ENCODE measurements around the gene KDM4F. TPM values are rescaled to one million over a fixed set of nuclear protein-coding genes. Genes with fewer than 3 reads are reported as not detected.

The KDM4F gene
- polyA plus RNA-seq, 1 donor: not detected

DNA sequence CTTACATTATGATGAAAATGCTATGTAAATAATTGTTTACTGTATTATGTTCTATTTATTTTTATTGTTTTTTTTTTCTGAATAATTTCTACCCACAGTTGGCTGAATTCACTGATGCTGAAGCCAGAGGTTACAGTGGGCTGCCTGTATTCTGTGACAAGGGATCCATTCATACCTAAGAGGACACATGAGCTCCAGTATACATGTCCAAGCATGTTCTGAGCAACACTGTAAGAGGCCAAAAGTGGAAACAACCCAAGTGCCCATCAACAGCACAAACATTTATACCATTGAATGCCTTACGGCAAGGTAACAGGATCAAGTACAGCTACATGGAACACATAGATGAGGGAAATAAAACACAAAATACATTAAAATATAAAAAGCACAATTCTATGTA lies 16.1 kb downstream of the KDM4F start:
- DNase-seq: no peak

DNA sequence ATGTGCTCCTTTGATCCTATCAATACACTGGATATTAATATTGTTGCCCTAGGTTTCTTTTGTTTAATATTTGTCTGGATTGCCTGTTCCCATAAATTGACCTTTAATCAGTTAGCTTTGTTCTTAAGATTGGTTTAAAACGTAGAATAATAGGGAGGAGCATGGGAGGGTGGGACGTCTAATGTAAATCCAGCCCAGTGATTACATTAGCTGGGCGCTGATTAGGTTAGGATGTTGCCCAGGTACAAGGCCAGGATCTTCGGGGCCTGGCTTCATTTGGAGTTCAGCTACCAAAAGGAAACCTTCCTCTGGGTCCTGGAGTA lies 17.5 kb downstream of the KDM4F start, which contains the start of gene SRSF8:
Gene SRSF8 (plus strand): TSS at position 204 of the 323 bp plus-strand sequence. CDS start 308 bp downstream, outside the sequence.
- DNase-seq: no peak

DNA sequence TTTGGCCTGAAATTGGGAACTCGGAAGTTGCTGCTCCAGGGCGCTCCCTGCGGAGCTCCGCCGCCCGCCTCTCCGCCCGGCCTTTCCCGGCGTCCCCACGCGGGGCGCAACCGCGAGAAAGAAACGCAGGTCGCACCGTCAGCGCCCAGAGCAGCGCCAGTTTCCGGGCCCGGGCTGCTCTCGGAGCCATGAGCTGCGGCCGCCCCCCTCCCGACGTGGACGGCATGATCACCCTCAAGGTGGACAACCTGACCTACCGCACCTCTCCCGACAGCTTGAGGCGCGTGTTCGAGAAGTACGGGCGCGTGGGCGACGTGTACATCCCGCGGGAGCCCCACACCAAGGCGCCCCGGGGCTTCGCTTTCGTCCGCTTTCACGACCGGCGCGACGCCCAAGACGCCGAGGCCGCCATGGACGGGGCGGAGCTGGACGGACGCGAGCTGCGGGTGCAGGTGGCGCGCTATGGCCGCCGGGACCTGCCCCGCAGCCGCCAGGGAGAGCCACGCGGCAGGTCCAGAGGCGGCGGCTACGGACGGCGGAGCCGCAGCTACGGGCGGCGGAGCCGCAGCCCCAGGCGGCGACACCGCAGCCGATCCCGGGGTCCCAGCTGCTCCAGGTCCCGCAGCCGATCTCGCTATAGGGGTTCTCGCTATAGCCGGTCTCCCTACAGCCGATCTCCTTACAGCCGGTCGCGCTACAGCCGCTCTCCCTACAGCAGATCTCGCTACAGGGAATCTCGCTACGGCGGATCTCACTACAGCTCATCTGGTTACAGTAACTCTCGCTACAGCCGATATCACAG lies 18.0 kb downstream of the KDM4F start:
- peak; percentile 73 for DNase-seq

DNA sequence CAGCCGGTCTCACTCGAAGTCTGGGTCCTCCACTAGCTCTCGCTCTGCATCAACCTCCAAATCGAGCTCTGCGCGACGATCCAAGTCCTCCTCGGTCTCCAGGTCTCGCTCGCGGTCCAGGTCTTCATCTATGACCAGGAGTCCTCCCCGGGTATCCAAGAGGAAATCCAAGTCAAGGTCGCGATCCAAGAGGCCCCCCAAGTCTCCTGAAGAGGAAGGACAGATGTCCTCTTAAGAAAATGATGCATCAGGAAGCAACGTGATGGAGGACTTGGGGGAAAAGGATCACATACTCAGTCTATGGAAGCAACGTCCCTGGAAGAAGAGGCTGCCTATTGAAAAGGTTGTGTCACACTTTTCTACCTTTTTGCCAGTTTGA lies 18.6 kb downstream of the KDM4F start:
- no peak for DNase-seq

DNA sequence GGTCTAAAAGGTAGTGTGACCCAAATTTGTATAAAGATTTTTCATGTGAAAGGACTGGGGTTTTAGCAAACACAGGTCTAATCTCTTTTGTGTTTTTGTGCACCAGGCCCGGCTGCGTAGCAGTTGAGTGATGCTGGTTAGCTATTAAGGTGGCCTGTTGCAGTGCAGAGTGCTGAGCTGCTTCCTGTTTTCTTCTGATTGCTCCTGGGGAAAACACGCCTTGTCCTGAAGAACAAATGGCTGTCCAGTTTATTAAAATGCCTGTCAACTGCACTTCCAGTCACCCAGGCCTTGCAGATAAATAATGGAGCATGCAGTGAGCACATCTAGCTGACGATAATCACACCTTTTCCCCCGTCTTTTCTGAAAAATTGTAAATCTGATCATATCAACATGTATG lies 19.3 kb downstream of the KDM4F start:
- DNase-seq: peak; percentile 88

DNA sequence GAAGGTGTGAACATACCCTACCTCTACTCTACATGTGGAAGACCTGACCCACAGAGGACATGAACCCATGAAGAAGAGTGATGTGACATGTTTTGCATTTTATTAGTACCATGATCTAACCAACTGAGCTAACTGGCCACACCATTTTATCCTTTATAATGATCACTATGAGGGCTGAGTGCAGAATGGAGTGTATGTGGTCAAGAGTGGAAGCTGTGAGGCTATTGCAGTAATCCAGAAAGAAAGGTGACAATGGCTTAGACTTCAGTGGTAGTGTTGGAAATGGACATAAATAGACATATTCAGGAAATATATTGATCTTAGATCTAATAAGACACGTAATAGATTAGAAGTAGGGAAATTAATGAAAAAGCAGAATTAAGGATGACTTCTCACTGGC lies 21.2 kb downstream of the KDM4F start:
- DNase-seq: no peak

DNA sequence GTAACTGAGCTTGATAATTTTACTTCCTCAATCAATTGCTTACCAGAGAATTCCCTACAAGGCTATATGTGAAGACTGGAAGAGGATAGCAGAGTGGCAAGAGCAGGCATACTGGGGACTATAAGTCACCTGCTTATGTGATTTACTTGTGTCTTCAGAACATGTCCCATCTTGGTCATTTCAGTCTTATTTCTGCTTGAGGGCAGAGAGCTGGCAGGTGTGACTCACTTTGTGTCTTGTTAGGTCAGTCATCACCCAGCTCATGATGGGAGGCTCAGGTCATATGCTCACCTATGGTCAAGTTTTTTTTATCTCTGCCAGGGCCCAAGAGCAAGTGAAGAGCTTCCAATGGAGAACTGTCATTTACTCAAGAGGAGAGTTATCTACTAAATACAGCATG lies 23.7 kb downstream of the KDM4F start:
- no peak for DNase-seq

DNA sequence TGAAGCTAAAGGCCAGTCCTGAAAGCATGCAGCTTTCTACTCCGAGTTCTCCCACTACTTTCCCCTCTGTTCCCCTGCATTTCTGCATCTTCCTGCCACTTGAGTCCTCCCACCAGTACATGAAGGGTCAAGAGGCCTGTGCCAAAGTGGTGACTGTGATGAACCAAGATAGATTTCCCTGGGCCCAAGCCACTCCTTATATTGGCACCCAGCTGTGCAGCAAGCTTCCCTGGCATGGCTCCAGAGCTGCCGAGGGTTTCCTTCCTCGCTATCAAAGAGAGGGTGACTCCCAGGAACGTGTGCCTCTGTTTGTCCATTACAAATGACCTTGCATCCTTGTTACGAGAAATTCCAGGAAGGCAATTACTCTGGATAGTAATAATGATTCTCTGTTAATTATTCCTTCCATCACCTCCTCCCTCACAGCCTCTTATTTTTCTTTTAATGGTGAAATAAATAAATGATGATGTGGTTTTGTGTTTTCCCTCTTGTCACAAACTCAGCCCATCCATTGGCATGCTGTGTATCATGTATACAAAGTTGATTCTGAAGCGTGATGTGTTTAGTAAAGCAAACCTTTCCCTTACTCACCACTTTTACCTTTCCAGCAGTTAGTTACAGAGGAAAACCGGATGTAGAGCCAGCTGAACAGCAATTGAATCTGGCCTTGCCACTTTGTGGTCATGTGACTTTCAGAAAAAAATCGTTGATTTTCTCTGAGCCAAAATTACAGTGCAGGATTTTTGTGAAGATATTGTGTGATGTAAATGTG lies 25.8 kb downstream of the KDM4F start:
- DNase-seq: no peak

DNA sequence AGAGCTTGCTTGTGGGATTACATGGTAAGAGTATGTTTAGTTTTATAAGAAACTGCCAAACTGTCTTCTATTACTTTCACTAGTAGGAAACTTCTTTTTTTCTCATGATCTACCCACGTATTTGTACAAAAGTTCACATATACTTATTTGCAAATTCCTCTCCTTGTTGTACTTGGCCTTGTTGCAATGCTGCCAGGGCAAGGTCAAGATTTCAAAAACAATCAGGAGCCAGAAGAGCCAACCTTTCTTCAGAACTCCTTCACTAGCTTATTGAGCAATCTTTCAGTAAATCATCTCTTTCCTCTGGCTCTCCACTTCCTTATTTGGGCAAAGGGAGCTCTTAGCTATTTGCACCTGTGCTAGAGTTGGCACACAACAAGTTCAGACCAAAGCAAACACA lies 27.2 kb downstream of the KDM4F start:
- no peak for DNase-seq

DNA sequence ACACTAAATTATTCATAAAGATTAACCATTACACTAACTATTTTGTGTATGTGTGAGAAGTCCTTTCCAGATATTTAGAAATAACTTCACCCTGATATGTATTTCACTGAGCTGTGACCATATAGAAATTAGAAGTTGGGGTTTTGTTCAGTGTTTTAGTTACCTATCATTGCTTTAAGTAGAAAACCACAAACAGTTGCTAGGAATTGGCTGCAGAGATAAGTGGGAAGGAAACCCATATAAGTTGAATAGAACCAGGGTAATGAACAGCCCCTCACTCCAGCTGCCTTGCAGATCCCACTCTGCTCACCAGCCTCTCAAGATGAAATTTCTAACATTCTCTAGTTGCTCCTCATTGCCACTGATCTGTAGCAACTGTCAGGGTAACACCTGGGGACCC lies 27.8 kb downstream of the KDM4F start:
- no peak for DNase-seq

DNA sequence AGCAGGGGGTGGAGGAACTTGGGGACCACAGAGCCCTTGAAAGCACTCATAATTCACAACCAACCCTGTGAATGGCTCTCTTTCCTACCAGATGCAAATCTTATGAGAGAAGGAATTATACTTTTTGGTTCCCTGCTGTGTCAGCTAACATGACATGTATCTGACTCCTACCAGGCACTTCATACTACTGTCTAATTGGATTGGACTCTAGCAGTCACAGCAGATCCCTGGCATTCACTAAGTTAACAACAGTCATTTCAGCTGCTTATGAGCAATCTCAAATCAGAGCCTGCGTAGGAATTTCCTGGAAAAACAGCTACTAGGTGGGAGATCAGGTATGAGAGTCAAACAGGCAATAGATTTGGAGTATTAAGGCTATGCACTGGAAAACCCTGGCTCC lies 29.3 kb downstream of the KDM4F start:
- no peak for DNase-seq

DNA sequence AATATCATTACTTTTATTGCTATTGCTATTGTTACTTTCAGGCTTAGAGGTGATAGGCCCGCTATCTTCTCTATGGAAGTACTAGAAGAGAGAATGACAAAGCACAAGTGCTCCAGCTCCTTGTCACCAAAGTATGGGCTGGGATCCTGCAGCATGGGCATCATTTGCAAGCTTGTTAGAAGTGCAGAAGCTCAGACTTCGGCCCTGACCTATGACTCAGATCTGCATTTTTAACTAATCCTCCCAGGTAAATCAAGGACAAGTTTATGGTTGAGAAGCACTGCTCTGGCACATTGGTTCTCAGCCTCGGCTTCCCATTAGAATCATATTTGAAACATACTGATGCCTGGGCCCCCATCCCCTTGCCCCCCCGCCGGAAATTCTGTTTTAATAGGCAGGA lies 31.8 kb downstream of the KDM4F start:
- DNase-seq: no peak

DNA sequence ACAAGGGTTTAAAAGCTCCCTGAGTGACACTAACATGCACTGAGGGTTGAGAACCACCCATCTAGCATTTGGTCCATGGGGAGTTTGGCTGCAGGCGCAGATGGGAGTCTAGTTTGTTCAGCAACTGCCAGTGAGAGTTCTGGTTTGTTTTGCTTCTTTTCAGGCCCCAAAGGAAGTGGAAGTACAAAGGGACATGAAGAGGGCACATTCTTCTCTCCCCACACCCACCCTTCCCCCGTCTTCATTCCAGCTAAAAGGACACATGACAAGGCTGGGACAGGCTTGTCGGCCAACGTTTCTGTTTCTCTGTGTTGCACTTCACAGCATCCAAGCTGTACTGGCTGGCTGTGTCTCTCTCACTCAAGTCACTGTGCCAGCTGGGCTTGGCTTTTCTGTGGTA lies 32.2 kb downstream of the KDM4F start:
- no peak for DNase-seq

DNA sequence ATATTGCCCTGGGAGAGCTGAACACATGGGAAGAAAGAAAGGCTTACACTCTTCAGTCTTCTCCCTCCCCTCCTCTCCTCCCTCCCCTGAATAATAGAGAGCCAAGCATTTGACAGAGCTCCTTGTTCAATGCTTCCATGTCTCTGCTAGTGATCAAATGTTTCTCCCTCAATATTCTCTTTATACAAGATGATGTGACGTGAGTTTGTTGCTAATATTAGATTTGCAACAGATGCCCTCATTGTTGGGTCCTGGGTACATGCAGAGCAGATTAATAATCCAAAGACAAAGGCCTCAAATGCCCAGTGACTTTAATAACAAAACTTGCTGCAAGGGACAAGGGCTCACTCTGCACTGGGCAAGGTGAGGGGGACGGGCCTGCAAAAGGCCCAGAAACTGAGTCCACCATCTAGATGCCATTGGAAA lies 33.4 kb downstream of the KDM4F start:
- DNase-seq: no peak

DNA sequence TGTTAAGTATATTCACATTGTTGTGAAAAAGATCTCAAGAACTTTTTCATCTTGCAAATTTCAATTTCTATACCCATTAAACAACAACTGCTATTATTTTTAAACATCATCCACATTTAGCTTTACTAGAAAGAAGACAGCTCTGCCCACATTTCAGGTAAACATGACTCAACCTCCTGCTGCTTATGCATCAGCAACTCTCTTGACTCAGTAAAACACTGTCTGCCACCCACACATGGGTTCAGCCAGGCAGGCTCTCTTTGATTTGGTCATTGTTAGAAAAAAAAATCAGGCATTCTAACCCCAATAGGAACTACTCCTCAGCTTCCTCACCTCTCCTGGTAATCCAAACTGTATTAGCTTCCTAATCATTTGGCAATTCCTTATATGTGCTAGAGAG lies 35.3 kb downstream of the KDM4F start:
- no peak for DNase-seq

DNA sequence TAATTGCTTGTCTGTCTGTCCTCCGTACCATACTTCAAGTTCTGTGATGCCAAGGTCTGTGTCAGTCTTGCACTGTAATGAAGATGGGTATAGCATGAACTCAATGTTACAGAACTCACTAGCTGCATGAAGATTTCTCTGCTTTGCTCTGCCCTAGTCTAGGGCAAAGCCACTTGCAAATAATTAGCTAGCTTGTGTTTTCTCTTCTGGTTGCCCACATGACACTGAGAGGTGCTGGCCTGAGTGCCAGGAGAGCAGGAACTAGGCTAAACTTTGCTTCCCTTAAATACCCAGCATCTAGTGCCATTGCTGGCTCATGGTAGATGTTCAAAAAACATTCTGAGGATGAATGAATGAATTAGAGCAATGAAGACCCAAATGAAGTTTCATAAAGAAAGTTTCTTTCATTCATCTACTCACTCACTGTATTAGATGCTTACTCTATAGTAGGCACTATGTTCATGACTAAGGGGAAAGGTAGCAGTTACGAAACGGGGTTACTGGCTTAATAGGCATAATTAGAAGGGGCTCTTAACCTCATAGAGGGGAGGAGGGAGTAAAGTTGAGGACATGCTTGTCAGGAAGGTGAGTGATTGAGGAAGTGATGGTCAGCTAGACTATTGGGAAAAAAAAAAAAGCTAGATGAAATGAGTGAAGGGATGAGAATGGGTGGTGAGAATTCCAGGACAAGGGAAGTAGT lies 36.0 kb downstream of the KDM4F start:
- no peak for DNase-seq

DNA sequence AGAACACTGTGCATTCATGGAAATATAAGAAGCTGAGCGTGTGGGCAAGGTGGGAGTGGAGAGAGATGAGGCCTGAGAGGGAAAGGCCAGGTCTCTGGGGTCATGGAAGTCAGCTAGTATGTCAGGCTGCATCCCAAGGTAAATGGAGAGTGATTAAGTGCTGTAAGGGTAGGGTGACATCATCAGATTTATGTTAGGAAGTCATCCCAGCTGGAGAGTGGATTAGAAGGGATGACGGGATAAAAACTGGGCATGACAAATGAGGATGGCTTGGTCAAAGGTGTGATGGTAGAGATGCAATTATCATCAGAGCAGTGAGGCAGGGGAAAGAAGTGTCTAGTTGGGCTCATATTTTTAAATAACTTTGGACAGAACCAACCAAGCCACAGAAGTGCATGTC lies 36.9 kb downstream of the KDM4F start:
- DNase-seq: no peak

DNA sequence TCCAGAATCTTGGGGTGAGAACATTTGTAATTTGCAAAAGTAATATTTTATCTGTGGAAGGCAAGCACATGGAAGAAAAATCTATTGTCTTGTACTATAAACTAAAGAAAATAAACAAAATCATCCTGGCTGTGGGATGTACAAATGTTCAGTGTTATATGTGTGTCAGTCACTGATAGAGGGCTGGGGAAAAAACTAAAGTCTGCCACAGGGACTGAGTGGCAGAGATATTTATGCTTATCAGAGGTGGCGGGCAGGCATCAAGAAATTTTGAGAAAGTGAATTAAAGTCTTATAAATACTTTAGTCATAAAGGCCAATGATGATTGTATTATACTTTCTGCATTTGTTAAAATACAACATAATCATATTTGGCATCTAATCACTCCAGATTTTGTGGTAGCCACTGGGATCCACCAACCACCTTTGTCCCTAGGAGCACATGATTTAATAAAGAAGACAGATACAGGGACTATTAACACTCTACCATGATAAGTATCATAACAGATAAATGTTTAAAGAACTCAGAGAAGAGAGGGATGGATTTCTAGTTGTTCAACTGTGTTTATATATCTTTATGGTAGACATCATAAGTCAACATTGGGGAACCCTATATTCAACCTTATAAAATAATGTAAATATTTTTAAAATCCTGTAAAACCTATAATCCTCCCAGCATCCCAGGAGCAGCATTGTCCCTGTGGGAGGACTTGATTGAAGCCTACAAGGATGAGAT lies 37.8 kb downstream of the KDM4F start:
- no peak for DNase-seq

DNA sequence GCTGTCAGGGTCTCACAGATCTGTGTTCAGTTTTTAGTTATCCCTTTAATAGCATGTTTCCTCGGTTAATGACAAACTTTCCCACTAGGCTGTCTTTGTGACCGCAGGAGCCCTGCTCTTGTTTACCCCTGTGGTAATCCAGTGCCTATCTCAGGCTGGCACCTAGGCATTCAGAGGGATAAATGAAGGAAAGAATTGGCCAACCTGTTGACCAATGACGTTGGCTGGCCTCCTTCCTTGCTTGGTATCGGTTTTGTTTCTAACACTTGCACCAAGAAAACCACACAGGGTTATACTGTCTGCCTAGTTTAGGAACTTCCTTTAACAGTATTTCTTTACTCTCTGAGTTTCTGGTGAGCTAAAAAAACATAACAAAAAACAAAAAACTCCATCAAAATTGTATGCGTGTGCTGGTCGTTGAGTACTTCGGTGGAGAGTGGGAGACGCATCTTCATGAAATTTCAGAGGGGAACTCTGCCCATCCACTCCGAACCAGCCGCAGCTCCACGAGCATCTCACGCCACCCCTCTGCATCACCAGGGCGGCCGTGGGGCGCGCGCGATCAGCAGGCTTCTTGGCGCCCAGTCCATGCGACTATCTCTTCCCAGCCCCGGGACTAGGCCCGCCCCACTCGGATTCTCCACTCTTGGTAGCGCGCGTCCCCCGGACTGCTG lies 39.9 kb downstream of the KDM4F start:
- DNase-seq: no peak

DNA sequence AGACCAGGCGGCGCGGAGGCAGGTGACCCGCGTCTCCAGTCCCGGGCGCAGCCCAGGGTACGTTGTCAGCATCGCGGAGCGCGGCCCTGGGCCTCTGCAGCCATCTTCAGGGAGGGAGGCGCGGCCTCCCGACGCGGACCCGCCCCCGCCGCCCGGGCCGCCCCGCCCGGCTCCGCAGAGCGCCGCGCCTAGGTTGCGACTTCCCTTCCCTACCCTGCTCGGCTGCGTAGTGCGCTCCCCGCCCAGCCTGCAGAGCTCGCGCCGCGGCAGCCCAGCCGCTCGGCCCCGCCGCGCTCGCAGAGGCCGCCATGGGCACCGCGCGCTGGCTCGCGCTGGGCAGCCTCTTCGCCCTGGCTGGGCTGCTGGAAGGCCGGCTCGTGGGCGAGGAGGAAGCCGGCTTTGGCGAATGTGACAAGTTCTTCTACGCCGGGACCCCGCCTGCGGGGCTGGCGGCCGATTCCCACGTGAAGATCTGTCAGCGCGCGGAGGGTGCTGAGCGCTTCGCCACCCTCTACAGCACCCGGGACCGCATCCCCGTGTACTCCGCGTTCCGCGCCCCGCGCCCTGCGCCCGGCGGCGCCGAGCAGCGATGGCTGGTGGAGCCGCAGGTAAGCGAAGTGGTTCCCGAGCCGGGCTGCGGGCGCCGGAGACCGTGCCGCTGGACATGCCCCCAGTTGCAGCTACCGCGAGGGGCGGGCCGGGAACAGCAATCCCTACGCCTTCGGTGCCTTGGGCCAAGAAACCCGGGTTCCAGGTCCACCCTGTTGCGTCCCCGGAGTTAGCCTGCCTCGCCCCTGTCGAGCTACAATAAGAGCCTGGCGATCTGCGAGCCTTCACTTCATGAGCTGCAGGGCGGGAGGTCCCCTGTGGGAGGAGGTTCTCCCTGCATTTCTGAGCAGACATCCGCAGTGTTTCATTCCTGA lies 40.7 kb downstream of the KDM4F start, which contains the start of gene ENDOD1:
Gene ENDOD1 (plus strand): TSS at position 227 of the 923 bp plus-strand sequence. CDS start 82 bp downstream, at position 309.
- peak; percentile 79 for DNase-seq
